Pulmonary artery endothelial cell (primary cell): ENCODE data around the gene PKD1L1. TPM values are rescaled to one million over a fixed set of nuclear protein-coding genes. Genes with fewer than 3 reads are reported as not detected.
A peak's percentile ranks its signal among the peaks of the same experiment; 100 is the strongest.
"Not testable (repeated sequence)": the region's sequence is repeated elsewhere in the genome, so short reads cannot be mapped to it uniquely, and the experiment has no call there.

Experiments
- DNase-seq: peaks from one replicate; pipeline ENCODE4 v3.0.0-alpha.2; 2011; ENCODE audit warnings: low read depth, low spot score
- total RNA-seq: library from RNA; depleted of rRNA; stranded (reverse); fragments of >200 nt; gene quantifications from 2 replicates; pipeline ENCODE4 v1.2.3, GENCODE V29; 2014

PKD1L1 gene
- total RNA-seq, 1 donor from 2014 or later: 1.1 TPM

DNA sequence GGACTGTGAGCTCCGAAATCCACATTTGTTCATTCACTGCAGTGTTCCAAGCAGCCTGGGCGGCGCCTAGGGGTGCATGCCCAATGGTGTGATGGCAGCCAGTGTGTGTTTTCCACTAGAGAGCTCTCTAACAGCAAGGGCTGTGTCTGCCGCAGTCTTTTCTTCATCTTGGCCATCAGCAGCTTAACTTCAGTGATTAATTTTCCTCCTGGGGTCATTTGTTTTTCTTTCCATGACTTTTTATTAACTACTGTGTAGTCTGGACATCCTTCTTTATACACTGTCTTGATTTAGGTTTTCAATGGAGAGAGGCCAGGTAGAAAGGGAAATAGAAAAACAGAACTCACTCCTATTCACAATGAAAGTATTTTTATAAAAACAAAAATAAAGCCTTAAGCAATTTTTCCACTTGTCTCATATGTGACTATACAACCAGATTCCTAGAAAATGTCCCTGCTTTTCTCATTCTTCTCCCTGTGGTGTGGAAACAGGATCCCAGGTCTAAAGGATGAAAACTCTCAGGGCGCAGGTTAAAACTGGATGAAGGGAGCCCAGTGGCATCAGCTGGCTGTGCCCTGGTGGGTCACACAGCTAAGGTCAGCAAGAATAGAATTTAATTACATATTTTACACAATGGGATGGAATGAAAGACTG, 176.8 kb downstream of the PKD1L1 start:
- no peak for DNase-seq

GRCh38 chr7:47766126-47766525, 182.1 kb downstream of the PKD1L1 start:
- DNase-seq: no peak

DNA sequence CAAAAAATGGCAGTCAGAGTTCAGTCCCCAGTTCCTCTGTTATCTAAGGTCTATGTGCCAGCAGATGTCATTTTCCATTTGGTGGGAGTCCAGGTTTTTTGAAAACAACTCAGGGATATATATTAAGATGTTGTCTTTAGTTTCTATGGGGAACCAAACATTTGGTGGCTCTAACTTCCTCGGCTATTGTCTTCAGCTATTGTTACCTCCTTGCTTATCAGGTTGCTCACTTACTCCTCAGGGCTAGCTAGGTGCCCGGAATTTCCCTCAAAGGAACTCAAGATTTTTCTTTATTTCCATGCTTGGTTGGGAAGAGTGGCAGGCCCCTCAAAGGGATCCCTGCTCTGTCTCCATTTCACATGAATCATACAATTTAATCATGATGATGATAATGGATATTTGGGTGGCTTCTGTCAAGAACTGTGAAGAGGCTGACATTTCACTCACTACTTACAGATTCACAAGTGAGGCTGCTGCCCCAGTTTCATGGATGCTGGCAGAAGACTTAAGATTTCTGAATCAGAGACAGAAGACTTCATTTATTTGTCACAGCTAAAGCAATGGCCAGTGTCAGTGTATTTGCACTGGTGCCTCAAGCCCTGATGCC, 182.8 kb downstream of the PKD1L1 start:
- peak; percentile 20 for DNase-seq

DNA sequence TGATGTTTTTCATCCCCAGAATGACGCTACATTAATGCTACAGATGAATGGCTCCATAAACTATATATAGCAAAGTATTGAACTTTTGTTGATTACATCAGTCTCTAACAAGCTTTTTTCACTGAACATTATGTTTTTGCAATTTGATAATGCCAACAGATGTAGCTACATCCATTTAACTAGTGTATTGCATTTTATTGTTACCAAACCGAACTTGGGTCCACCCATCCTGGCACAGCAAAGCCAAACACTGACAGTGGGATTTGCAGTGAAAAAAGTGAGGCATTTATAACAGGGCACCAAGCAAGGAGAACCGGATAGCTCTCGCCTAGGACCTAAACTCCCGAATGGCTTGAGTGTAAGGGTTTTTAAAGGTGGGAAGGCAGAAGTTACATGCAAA, 183.5 kb downstream of the PKD1L1 start:
- no peak for DNase-seq

DNA sequence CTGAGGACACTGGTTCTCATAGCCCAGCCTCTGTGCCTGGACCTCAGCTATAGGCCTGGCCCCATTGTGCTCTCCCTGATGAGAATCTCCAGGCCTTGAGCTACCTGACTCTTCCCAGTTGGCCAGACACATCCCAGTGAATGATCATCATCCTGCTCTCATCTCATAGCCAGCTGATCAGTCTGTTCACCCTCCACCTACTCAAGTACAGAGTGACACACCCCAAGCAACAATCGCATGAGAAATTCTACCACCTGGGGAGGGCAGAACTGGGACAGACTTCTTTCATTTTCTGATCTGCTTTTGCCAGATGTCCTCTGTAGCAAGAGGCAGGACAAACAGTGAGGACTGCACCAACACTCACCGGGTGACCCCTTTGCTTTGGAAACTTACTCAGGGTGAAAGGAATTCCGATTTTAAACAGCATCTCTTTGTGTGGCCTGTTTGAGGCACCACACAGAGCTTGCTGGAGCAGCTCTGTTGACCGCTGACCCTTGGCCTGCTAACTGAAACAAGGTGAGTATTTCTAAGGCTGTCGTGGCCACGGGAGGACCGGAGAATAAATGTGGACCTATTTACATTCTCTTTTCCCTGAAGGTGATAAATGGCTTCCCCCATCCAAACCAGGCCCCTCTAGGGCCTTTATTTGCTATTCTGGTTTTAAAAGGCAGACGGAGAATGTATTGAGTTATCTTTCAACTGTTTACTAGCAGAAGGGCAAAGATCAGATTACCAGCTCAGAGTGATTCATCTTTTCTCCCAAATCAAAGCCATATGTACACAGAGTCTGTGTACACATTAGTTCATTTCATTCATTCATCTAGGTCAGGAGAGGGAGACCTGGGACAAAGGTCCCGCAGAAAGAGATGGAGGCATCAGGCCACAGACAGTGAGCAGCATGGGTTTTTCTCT, 184.9 kb downstream of the PKD1L1 start:
- no peak for DNase-seq

DNA sequence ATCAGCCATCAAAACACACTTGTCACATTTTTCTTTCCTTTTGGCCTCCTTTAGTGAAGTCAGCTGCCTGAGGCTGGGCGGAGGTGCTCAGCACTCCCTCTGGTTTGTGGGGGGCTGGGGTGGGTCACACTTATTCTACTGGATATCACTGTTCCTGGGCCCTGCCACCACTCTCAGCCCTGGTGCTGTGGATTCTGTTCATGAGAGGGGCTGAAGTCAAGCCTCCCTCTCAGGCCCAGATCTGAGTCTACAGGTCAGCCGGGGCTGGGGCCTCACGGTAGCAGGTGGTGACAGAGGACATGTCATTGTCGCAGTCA, 185.6 kb downstream of the PKD1L1 start:
- DNase-seq: no peak

DNA sequence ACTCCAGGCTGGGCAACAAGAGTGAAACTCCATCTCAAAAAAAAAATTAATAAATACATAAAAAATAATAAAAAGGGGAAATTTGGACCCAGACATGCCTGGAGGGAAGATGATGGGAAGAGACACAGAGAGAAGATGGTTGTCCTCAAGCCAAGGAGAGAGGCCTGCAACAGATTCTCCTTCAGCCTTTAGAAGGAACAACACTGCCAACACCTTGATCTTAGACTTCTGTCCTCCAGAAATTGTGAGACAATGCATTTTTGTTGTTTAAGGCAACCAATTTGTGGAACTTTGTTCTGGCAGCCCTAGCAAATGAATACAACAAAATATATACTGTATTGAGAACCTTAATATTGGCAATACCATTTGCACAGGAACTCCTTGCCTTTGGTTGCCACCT, 186.1 kb downstream of the PKD1L1 start:
- no peak for DNase-seq

DNA sequence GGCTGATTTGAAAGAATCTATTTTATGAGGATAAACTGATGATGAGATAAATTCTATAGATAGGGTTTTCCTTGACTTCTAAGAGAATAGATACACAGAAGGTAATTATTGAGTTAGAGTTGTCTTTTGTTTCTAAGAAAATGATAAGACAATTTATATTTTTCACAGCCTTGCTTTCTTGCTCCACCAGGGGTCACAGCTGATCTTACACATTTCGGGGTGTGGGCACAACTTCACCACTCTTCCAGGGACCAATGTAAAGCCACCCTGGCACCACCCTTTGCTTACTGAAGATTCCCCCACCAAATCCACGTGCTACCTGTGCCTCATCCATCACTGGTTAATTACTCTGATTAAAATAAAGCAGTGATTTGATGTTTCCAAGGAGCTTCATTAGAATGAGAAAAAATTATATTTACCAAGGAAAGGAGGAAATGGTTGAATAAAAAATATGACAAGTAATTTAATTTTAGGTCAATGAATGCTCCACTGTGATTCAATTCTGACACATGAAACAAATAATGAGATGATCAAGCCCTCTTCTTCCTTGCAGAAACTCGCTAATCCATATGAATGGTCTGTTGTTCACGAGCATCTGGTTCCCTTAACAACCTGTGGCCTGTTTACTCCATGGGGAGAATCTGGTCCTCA, 189.1 kb downstream of the PKD1L1 start:
- DNase-seq: no peak

DNA sequence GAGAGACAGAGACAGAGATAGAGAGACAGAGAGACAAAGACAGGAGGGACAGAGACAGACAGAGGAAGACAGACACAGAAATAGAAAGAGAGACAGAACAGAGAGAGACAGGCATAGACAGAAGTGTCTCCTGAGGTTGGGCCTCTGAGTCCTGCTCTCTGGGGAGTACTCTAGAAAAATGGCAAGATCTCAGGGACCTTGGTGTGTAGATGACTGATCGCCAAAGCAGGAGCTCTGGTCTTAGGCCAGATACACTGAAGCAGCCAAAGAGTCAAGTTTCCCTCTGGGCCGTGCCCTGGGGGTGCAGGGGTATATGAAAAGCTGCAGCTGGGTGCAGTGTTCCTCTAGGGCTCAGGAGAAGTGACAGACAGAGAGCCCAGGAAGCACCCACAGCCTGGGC, 189.7 kb downstream of the PKD1L1 start:
- no peak for DNase-seq

DNA sequence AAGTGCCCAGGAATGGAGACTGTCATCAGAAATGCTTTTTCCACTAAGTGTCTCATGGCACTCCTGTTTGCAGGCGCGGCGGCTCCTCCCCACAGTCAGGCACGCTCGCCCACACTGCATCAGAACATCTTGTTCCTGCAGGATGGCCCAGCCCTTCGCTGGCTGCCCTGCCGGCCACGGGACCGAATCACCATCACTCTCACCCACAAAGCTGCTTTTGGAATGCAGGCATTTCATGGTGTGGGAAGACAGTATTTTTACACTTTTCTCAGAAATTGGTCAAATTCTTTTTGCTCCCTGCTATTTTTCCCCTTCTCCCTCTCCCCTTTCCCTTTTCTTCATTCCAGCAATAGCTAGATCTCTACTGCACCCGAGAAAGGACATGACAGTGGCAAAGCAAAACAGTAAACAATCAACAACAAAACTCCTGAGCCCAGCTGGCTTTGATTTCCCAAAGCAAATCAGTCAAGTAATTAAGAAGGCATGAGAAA, 190.3 kb downstream of the PKD1L1 start:
- DNase-seq: no peak

- no peak for DNase-seq
Observed at GRCh38 chr7:47756636-47757035, 191.6 kb downstream of the PKD1L1 start.

DNA sequence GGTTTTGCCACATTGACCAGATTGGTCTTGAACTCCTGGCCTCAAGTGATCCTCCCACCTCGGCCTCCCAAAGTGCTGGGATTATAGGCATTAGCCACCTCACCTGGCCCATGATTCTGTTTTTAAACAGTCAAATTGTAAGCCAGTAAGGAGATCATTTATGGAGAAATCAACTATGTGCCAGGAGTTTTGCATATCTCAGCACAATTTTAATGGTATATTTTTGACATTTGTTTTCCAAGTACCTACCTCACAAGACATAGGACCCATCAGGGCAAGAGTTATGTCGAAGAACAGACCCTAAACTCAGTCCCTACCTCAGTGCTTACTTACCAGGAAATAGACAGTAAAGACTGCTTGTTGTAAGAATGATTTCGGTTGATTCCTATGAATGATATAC, 193.0 kb downstream of the PKD1L1 start:
- no peak for DNase-seq

GRCh38 chr7:47751724-47752123, 196.5 kb downstream of the PKD1L1 start:
- DNase-seq: not testable (repeated sequence)

DNA sequence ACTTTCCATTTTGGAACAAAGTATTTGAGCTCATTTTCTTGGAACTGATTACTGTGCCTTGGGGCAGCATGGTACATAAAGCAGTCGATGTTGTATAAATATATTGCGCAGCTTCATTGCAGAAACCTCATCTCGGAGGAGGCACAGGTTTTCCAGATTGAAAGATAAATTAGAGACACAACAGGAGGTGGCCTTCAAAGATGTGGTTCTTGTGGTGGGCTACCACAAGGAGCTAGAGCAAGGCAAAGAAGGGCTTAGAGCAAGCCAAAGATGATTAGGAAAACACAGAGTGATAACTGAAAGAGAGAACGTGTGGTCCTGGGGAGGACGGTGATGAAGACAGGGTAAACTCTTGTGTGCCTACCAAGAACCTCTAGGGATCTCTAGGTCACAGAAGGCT, 197.2 kb downstream of the PKD1L1 start:
- DNase-seq: no peak

DNA sequence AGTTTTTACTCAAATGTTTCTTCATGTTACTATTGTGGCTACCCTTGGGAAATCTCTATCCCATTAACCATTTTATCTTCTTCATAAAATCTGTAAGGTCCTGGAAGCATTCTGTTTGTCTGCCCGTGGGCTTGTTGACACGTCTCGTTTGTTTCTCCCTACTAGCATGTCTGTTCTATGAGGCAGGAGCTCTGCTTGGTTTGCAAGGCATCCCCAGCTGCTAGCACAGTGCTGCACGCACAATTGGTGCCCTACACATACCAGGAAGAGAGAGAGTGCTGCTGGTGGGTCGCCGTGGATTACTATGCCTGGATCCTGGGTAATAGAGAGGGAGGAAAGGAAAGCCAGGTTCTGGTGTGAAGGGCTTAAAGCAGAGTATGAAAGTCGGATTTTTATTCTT, 200.2 kb downstream of the PKD1L1 start:
- DNase-seq: no peak

GRCh38 chr7:47747160-47747559, 201.1 kb downstream of the PKD1L1 start:
- DNase-seq: no peak

DNA sequence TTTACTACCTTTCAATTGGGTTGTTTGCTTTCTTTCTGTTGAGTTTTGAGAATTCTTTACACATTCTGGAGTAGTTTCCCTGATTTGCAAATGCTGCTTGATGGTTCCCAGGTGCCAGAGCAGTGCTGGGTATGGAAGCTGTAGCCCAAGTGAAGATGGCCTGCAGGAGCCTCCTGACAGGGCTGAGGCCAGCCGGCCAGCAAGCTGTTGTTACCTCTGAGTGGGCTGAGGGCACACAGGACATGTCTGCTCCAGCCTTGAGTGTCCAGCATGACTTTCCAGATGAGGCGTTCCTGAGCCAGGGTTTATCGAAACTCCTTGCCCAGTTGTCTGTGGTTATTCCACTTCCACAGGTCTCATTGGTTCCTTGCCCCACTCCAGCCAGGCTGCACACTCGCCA, 201.8 kb downstream of the PKD1L1 start:
- no peak for DNase-seq

- DNase-seq: no peak
Observed at GRCh38 chr7:47744883-47745282, 203.4 kb downstream of the PKD1L1 start.

DNA sequence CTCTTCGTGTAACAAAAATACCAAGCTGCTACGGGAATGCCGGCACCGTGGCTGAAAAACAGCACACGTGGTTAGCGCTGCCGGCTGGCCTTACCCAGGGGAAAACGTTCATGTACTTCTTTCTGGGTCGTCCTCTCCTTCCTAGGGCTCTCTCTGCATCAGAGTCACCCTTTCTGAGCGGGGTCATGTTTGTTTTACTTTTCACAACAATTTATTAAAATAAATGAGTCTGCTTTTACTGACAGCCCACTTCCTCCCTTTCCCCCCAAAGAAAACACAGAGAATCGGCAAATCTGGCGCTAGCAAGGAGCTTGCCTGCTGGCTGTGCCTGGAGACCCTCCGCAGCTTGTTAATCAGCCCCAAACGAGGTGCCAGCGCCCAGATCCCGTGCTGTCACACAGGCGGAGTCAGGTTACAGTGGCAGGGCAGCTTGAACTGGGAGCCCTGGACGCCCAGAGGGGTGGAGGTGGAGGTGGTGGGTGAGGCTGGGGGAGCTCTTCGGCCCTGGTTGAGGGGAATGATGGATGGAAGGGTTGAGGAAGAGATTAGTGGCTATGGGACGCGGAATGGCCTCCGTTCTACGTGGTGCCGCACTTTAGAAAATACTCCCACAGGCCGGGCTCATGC, 204.2 kb downstream of the PKD1L1 start:
- DNase-seq: no peak

DNA sequence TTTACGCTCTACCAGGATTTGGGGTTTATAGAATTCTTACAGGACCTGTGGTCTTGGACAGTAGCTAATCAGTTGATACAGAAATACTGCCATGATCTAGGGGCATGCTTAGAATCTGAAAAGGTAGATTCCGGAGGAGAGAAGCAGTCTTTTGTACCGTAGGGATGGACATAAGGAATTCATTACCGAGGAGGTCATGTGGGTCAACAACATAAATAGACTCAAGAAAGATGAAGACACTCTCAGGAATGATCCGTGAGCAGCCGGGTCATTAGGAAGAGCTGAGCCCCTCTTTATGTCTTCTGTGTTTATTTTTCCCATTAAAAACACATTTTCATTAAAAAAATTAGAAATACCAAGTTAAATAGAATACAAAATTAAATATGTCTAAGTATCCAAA, 206.3 kb downstream of the PKD1L1 start:
- no peak for DNase-seq

DNA sequence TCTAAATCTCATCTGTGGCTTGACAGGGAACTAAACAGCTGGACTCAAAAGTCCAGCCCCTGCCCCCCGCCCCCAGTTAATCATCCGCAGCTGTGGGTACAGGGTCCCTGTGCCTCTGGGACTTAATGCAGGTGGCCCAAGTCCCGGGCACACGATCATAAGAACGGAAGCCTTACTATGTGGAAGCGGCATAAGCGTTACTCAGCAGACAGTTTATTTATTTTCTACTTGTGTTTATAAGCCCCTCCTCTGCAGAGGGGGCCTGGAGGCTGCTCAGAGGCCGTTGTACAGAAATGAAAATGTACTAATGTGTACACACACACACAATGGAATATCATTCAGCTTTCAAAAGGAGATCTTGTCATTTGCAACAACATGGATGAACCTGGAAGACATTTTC, 208.4 kb downstream of the PKD1L1 start:
- no peak for DNase-seq
